Upper lobe of left lung (tissue), 4 donors: Measurements from ENCODE around the gene ADPRS.

ENCODE experiments used
- EP300 ChIP-seq, 4 donors: sonication (generic); formaldehyde crosslinking; IDR thresholded peaks; one replicate each; pipeline ENCODE4 v1.5.1; 2017; ENCODE audit warnings: antibody characterized with exemption in 4 of 4, control low read depth in 2 of 4
- POLR2A ChIP-seq, 4 donors: fragments of 450-650 bp; IDR thresholded peaks; one replicate each; pipeline ENCODE4 v1.5.1; 2016 to 2017; ENCODE audit warnings: antibody characterized with exemption in 4 of 4, mild to moderate bottlenecking in 2 of 4
- POLR2AphosphoS5 ChIP-seq, 2 donors: sonication (generic); formaldehyde crosslinking; IDR thresholded peaks; one replicate each; pipeline ENCODE4 v1.5.1; 2017; ENCODE audit warnings: antibody characterized with exemption in 2 of 2
- TF ChIP-seq, protein P1 (sequence below), 6 experiments: fragments of 450-650 bp in 4 of 6; fragments of 200-600 bp in 2 of 6; sonication (generic) in 2 of 6; IDR thresholded peaks; one replicate each; pipeline ENCODE4 v1.5.1; 2016 to 2019; ENCODE audit warnings: antibody characterized with exemption in 6 of 6

DNA sequence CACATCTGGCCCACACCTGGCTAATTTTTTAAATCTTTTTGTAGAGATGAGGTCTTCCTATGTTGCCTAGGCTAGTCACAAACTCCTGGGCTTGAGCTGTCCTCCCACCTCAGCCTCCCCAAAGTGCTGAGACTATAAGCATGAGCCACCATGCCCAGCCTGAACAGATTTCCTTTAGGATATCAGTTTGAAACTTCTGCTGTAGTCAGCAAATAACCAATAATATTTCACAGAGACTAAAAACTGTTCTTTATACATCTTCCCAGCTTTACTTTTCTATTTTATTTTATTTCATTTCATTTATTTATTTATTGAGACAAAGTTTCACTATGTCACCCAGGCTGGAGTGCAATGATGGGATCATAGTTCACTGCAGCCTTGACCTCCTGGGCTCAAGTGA is 34.7 kb upstream of the ADPRS start:
- TF ChIP-seq POLR2A (IDR thresholded peaks at IDR 0.05) (no peak), POLR2AphosphoS5 (IDR thresholded peaks at IDR 0.05) (no peak), EP300 (IDR thresholded peaks at IDR 0.05) (no peak)
- TF ChIP-seq, protein P1, sequence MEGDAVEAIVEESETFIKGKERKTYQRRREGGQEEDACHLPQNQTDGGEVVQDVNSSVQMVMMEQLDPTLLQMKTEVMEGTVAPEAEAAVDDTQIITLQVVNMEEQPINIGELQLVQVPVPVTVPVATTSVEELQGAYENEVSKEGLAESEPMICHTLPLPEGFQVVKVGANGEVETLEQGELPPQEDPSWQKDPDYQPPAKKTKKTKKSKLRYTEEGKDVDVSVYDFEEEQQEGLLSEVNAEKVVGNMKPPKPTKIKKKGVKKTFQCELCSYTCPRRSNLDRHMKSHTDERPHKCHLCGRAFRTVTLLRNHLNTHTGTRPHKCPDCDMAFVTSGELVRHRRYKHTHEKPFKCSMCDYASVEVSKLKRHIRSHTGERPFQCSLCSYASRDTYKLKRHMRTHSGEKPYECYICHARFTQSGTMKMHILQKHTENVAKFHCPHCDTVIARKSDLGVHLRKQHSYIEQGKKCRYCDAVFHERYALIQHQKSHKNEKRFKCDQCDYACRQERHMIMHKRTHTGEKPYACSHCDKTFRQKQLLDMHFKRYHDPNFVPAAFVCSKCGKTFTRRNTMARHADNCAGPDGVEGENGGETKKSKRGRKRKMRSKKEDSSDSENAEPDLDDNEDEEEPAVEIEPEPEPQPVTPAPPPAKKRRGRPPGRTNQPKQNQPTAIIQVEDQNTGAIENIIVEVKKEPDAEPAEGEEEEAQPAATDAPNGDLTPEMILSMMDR (IDR thresholded peaks at IDR 0.05): no peak
